Measurements from ENCODE around the gene THAP4.

- TF ChIP-seq CTCF (IDR thresholded peaks at IDR 0.05; ENCODE audit: low read depth, low read length): no peak
- TF ChIP-seq EZH2phosphoT487 (IDR thresholded peaks at IDR 0.05; ENCODE audit: low read depth): no peak
These were observed 76.0 kb downstream of the THAP4 start for GRCh38 chr2:241560883-241561474.
